ENCODE results near the gene IRF8. TPM values are rescaled to one million over a fixed set of nuclear protein-coding genes. Genes with fewer than 3 reads are reported as not detected.

The IRF8 gene
- 3.8 TPM for total RNA-seq
- polyA plus RNA-seq, result 1 to 10 TPM in 3 of 4 donors, under 1 TPM in 1; 0.78 to 4.4 (median 2.5) TPM

GRCh38 chr16:85898521-85899442, at the start of gene IRF8:
TSS of gene IRF8 (plus strand) at chr16:85899162. CDS start at chr16:85903016, 3,854 bp downstream.
- H3K36me3 ChIP-seq (ENCODE audit: control insufficient read depth, insufficient read depth, low read length), result no peaks in the 10 kb centered on the region
- H3K9me3 ChIP-seq (ENCODE audit: control insufficient read depth in 2 of 2, low read length in 2 of 2), result no peaks in the 10 kb centered on the region
- Mint-ChIP-seq H3K36me3 (peaks cover 3% of the 10 kb centered on the region), H3K4me1 (peaks cover 5 to 47% (median 17%) of the 10 kb centered on the region in 4 donors), H3K9me3 (no peaks in the 10 kb centered on the region), H3K27me3 (peaks cover 67% of the 10 kb centered on the region), H3K27ac (peak within 1 kb of the TSS in 1 of 3 donors; percentile 28), H3K4me3 (peak within 1 kb of the TSS; percentile 10 to 85 (median 84))
- peaks cover 14% of the 10 kb centered on the region for H3K4me1 ChIP-seq (ENCODE audit: control insufficient read depth, insufficient read depth, low read length, poor library complexity, severe bottlenecking)
- DNase-seq, result peak; percentile 17 to 53 (median 38)
- peak; percentile 50 to 62 for ATAC-seq (ENCODE audit: low read depth in 2 of 2)
- no peak within 1 kb of the TSS for H3K27ac ChIP-seq (ENCODE audit: insufficient read depth, low read length, poor library complexity, severe bottlenecking)
- peaks cover 19% of the 10 kb centered on the region for H3K27me3 ChIP-seq (ENCODE audit: control insufficient read depth, insufficient read depth, low read length)
- H3K4me3 ChIP-seq (ENCODE audit: low read depth, low read length), result no peak within 1 kb of the TSS

GRCh38 chr16:85849388-85849787, 49.6 kb upstream of the IRF8 start:
- Histone ChIP-seq H3K27ac (ENCODE audit: insufficient read depth, low read length, poor library complexity, severe bottlenecking) (no peak overlapping the region), H3K27me3 (ENCODE audit: control insufficient read depth, insufficient read depth, low read length) (no peaks in the 10 kb centered on the region), H3K36me3 (ENCODE audit: control insufficient read depth, insufficient read depth, low read length) (no peaks in the 10 kb centered on the region), H3K4me3 (ENCODE audit: low read depth, low read length) (no peak overlapping the region), H3K4me1 (ENCODE audit: control insufficient read depth, insufficient read depth, low read length, poor library complexity, severe bottlenecking) (no peaks in the 10 kb centered on the region), H3K9me3 (ENCODE audit: control insufficient read depth in 2 of 2, low read length in 2 of 2) (no peaks in the 10 kb centered on the region)
- no peak overlapping the region for H3K27ac Mint-ChIP-seq
- DNase-seq (no peak), ATAC-seq (ENCODE audit: low read depth in 2 of 2) (no peak)
- H3K27me3 Mint-ChIP-seq, result peaks cover 13% of the 10 kb centered on the region
- no peaks in the 10 kb centered on the region for H3K36me3 Mint-ChIP-seq
- H3K9me3 Mint-ChIP-seq, result peaks cover 0 to 2% (median 0%) of the 10 kb centered on the region in 7 donors
- H3K4me3 Mint-ChIP-seq, result no peak overlapping the region
- peaks cover 0 to 2% (median 0%) of the 10 kb centered on the region in 4 donors for H3K4me1 Mint-ChIP-seq

- H3K4me1 Mint-ChIP-seq, result peaks cover 0 to 2% (median 0%) of the 10 kb centered on the region in 4 donors
- Histone ChIP-seq H3K4me3 (ENCODE audit: low read depth, low read length) (no peak overlapping the region), H3K4me1 (ENCODE audit: control insufficient read depth, insufficient read depth, low read length, poor library complexity, severe bottlenecking) (no peaks in the 10 kb centered on the region), H3K27ac (ENCODE audit: insufficient read depth, low read length, poor library complexity, severe bottlenecking) (no peak overlapping the region), H3K36me3 (ENCODE audit: control insufficient read depth, insufficient read depth, low read length) (no peaks in the 10 kb centered on the region), H3K9me3 (ENCODE audit: control insufficient read depth in 2 of 2, low read length in 2 of 2) (no peaks in the 10 kb centered on the region), H3K27me3 (ENCODE audit: control insufficient read depth, insufficient read depth, low read length) (no peaks in the 10 kb centered on the region)
- H3K27me3 Mint-ChIP-seq, result peaks cover 7% of the 10 kb centered on the region
- DNase-seq (no peak), ATAC-seq (ENCODE audit: low read depth in 2 of 2) (no peak)
- H3K4me3 Mint-ChIP-seq, result no peak overlapping the region
- no peak overlapping the region for H3K27ac Mint-ChIP-seq
- H3K9me3 Mint-ChIP-seq, result peaks cover 0 to 2% (median 0%) of the 10 kb centered on the region in 7 donors
- no peaks in the 10 kb centered on the region for H3K36me3 Mint-ChIP-seq
These were observed 48.5 kb upstream of the IRF8 start for GRCh38 chr16:85850344-85850880.

GRCh38 chr16:85851034-85851785, 47.8 kb upstream of the IRF8 start:
- H3K36me3 Mint-ChIP-seq, result no peaks in the 10 kb centered on the region
- ATAC-seq (ENCODE audit: low read depth in 2 of 2) (no peak), DNase-seq (no peak)
- H3K9me3 ChIP-seq (ENCODE audit: control insufficient read depth in 2 of 2, low read length in 2 of 2), result no peaks in the 10 kb centered on the region
- H3K36me3 ChIP-seq (ENCODE audit: control insufficient read depth, insufficient read depth, low read length), result no peaks in the 10 kb centered on the region
- no peak overlapping the region for H3K4me3 Mint-ChIP-seq
- no peaks in the 10 kb centered on the region for H3K4me1 ChIP-seq (ENCODE audit: control insufficient read depth, insufficient read depth, low read length, poor library complexity, severe bottlenecking)
- no peak overlapping the region for H3K27ac ChIP-seq (ENCODE audit: insufficient read depth, low read length, poor library complexity, severe bottlenecking)
- peaks cover 7% of the 10 kb centered on the region for H3K27me3 Mint-ChIP-seq
- H3K27ac Mint-ChIP-seq, result no peak overlapping the region
- peaks cover 0 to 4% (median 0%) of the 10 kb centered on the region in 7 donors for H3K9me3 Mint-ChIP-seq
- H3K4me1 Mint-ChIP-seq, result peaks cover 0 to 2% (median 0%) of the 10 kb centered on the region in 4 donors
- no peak overlapping the region for H3K4me3 ChIP-seq (ENCODE audit: low read depth, low read length)
- H3K27me3 ChIP-seq (ENCODE audit: control insufficient read depth, insufficient read depth, low read length), result no peaks in the 10 kb centered on the region

- no peak for ATAC-seq (ENCODE audit: low read depth in 2 of 2)
- no peaks in the 10 kb centered on the region for H3K27me3 ChIP-seq (ENCODE audit: control insufficient read depth, insufficient read depth, low read length)
- Mint-ChIP-seq H3K27ac (no peak overlapping the region), H3K4me3 (no peak overlapping the region), H3K36me3 (no peaks in the 10 kb centered on the region), H3K9me3 (peaks cover 0 to 4% (median 0%) of the 10 kb centered on the region in 7 donors), H3K27me3 (peaks cover 3% of the 10 kb centered on the region), H3K4me1 (peaks cover 0 to 2% (median 0%) of the 10 kb centered on the region in 4 donors)
- H3K36me3 ChIP-seq (ENCODE audit: control insufficient read depth, insufficient read depth, low read length), result no peaks in the 10 kb centered on the region
- H3K4me3 ChIP-seq (ENCODE audit: low read depth, low read length), result no peak overlapping the region
- H3K9me3 ChIP-seq (ENCODE audit: control insufficient read depth in 2 of 2, low read length in 2 of 2), result no peaks in the 10 kb centered on the region
- no peaks in the 10 kb centered on the region for H3K4me1 ChIP-seq (ENCODE audit: control insufficient read depth, insufficient read depth, low read length, poor library complexity, severe bottlenecking)
- no peak for DNase-seq
- no peak overlapping the region for H3K27ac ChIP-seq (ENCODE audit: insufficient read depth, low read length, poor library complexity, severe bottlenecking)
These were observed 45.1 kb upstream of the IRF8 start for GRCh38 chr16:85853547-85854545.

GRCh38 chr16:85854935-85855334, 44.0 kb upstream of the IRF8 start:
- Histone ChIP-seq H3K4me3 (ENCODE audit: low read depth, low read length) (no peak overlapping the region), H3K9me3 (ENCODE audit: control insufficient read depth in 2 of 2, low read length in 2 of 2) (no peaks in the 10 kb centered on the region), H3K27me3 (ENCODE audit: control insufficient read depth, insufficient read depth, low read length) (no peaks in the 10 kb centered on the region), H3K36me3 (ENCODE audit: control insufficient read depth, insufficient read depth, low read length) (no peaks in the 10 kb centered on the region), H3K4me1 (ENCODE audit: control insufficient read depth, insufficient read depth, low read length, poor library complexity, severe bottlenecking) (no peaks in the 10 kb centered on the region), H3K27ac (ENCODE audit: insufficient read depth, low read length, poor library complexity, severe bottlenecking) (no peak overlapping the region)
- H3K4me3 Mint-ChIP-seq, result no peak overlapping the region
- ATAC-seq (ENCODE audit: low read depth in 2 of 2), result no peak
- DNase-seq, result no peak
- H3K27ac Mint-ChIP-seq, result no peak overlapping the region
- H3K4me1 Mint-ChIP-seq, result no peaks in the 10 kb centered on the region
- H3K27me3 Mint-ChIP-seq, result peaks cover 10% of the 10 kb centered on the region
- H3K36me3 Mint-ChIP-seq, result no peaks in the 10 kb centered on the region
- H3K9me3 Mint-ChIP-seq, result peaks cover 0 to 2% (median 0%) of the 10 kb centered on the region in 7 donors

- Mint-ChIP-seq H3K4me1 (no peaks in the 10 kb centered on the region), H3K27ac (no peak overlapping the region), H3K9me3 (peaks cover 0 to 2% (median 0%) of the 10 kb centered on the region in 7 donors), H3K36me3 (no peaks in the 10 kb centered on the region), H3K4me3 (no peak overlapping the region), H3K27me3 (peaks cover 10% of the 10 kb centered on the region)
- Histone ChIP-seq H3K36me3 (ENCODE audit: control insufficient read depth, insufficient read depth, low read length) (no peaks in the 10 kb centered on the region), H3K4me1 (ENCODE audit: control insufficient read depth, insufficient read depth, low read length, poor library complexity, severe bottlenecking) (no peaks in the 10 kb centered on the region), H3K4me3 (ENCODE audit: low read depth, low read length) (no peak overlapping the region), H3K27ac (ENCODE audit: insufficient read depth, low read length, poor library complexity, severe bottlenecking) (no peak overlapping the region), H3K27me3 (ENCODE audit: control insufficient read depth, insufficient read depth, low read length) (no peaks in the 10 kb centered on the region), H3K9me3 (ENCODE audit: control insufficient read depth in 2 of 2, low read length in 2 of 2) (no peaks in the 10 kb centered on the region)
- DNase-seq (no peak), ATAC-seq (ENCODE audit: low read depth in 2 of 2) (no peak)
These were observed 42.9 kb upstream of the IRF8 start for GRCh38 chr16:85856079-85856478.

Data from CD4-positive, CD25-positive, alpha-beta regulatory T cell (primary cell).